ENCODE data around the gene HDDC3.

DNA sequence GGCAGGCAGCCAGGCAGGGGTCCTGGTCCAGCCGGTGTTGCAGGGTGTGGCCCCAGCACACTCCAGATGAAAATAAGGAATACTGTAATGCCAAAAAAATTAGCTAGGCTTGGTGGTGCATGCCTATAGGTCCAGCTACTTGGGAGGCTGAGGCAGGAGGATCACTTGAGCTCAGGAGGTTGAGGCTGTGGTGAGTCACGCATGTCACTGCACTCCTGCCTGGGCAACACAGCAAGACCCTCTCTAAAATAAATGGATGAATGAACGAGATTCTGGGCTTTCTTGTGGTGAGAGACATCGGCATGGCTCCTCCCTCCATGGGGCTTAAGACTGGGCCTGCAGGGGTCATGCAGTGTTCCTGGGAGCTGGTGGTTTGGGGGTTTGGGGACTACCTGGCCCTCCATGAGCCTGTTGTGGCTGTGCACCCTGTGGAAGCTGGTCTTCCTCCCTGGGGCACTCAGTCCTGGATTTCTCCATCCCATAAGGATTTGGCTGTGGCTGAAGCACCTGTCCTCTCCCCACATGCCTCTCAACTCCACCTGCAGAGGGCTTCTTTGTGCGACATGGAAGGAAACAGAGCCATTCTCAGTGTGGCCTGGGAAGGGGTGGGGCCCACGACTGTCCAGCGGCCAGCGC lies 14.7 kb upstream of the HDDC3 start:
- TF ChIP-seq, protein P1, sequence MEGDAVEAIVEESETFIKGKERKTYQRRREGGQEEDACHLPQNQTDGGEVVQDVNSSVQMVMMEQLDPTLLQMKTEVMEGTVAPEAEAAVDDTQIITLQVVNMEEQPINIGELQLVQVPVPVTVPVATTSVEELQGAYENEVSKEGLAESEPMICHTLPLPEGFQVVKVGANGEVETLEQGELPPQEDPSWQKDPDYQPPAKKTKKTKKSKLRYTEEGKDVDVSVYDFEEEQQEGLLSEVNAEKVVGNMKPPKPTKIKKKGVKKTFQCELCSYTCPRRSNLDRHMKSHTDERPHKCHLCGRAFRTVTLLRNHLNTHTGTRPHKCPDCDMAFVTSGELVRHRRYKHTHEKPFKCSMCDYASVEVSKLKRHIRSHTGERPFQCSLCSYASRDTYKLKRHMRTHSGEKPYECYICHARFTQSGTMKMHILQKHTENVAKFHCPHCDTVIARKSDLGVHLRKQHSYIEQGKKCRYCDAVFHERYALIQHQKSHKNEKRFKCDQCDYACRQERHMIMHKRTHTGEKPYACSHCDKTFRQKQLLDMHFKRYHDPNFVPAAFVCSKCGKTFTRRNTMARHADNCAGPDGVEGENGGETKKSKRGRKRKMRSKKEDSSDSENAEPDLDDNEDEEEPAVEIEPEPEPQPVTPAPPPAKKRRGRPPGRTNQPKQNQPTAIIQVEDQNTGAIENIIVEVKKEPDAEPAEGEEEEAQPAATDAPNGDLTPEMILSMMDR (IDR thresholded peaks at IDR 0.05; ENCODE audit: insufficient read depth, low read depth, low read length) = no peak
- no peak for TF ChIP-seq EZH2 (IDR thresholded peaks at IDR 0.05; ENCODE audit: insufficient read depth, low read length)
